Esophagus muscularis mucosa (tissue), 3 donors: ENCODE measurements around the gene ARHGEF40.

ENCODE experiments used
- POLR2A ChIP-seq: fragments of 450-650 bp; IDR thresholded peaks from one replicate; pipeline ENCODE4 v1.6.1; 2017; ENCODE audit warnings: antibody characterized with exemption, moderate library complexity, mild to moderate bottlenecking, low read depth
- POLR2AphosphoS5 ChIP-seq, 2 donors: sonication (generic); formaldehyde crosslinking; IDR thresholded peaks; one replicate each; pipeline ENCODE4 v1.6.1; 2017; ENCODE audit warnings: antibody characterized with exemption in 2 of 2
- TF ChIP-seq, protein P1 (sequence below), 3 experiments: fragments of 200-600 bp in 2 of 3; fragments of 450-650 bp in 1 of 3; sonication (generic) in 2 of 3; IDR thresholded peaks; one replicate each; pipeline ENCODE4 v1.5.1; 2017 to 2019; ENCODE audit warnings: antibody characterized with exemption in 3 of 3, mild to moderate bottlenecking in 2 of 3, moderate library complexity in 1 of 3

DNA sequence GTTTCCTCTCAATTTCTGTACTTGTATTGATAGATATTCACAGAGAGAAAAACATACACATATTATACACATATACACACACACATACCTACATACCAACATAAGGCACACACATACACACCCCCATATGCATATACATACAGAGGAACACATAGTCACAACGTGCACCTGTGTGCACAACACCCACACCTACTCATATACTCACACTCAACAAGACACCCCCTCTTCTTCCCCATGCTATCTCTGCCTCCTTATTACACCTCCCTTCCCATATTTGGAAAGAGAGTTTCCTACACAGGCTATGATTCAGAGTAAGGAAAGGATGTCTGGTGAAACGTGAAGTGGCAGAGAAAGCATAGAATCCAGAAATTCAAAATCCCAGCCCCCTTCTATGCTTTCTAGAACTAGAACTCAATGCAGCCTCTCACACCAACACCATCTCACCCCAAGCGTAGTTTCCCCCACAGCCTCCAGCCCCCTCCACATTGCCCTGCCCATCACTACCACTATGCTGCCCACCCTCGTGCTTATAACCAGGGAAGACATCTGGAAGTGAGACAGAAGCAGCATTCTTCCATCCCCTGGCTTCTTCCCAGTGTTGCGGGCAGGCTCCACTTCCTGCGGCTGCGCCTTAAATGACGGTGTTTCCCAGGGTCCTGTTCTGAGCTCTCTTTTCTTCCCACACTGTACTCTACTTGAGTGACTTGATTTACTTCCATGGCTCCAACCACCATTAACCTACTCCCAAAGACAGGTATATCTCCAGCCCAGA is 10.1 kb upstream of the ARHGEF40 start:
- TF ChIP-seq, protein P1, sequence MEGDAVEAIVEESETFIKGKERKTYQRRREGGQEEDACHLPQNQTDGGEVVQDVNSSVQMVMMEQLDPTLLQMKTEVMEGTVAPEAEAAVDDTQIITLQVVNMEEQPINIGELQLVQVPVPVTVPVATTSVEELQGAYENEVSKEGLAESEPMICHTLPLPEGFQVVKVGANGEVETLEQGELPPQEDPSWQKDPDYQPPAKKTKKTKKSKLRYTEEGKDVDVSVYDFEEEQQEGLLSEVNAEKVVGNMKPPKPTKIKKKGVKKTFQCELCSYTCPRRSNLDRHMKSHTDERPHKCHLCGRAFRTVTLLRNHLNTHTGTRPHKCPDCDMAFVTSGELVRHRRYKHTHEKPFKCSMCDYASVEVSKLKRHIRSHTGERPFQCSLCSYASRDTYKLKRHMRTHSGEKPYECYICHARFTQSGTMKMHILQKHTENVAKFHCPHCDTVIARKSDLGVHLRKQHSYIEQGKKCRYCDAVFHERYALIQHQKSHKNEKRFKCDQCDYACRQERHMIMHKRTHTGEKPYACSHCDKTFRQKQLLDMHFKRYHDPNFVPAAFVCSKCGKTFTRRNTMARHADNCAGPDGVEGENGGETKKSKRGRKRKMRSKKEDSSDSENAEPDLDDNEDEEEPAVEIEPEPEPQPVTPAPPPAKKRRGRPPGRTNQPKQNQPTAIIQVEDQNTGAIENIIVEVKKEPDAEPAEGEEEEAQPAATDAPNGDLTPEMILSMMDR (IDR thresholded peaks at IDR 0.05) = no peak
- TF ChIP-seq POLR2A = no peak
- TF ChIP-seq POLR2AphosphoS5 (IDR thresholded peaks at IDR 0.05) = no peak
